Measurements from ENCODE around the gene HACD3.

Gene HACD3, protein sequence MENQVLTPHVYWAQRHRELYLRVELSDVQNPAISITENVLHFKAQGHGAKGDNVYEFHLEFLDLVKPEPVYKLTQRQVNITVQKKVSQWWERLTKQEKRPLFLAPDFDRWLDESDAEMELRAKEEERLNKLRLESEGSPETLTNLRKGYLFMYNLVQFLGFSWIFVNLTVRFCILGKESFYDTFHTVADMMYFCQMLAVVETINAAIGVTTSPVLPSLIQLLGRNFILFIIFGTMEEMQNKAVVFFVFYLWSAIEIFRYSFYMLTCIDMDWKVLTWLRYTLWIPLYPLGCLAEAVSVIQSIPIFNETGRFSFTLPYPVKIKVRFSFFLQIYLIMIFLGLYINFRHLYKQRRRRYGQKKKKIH

DNA sequence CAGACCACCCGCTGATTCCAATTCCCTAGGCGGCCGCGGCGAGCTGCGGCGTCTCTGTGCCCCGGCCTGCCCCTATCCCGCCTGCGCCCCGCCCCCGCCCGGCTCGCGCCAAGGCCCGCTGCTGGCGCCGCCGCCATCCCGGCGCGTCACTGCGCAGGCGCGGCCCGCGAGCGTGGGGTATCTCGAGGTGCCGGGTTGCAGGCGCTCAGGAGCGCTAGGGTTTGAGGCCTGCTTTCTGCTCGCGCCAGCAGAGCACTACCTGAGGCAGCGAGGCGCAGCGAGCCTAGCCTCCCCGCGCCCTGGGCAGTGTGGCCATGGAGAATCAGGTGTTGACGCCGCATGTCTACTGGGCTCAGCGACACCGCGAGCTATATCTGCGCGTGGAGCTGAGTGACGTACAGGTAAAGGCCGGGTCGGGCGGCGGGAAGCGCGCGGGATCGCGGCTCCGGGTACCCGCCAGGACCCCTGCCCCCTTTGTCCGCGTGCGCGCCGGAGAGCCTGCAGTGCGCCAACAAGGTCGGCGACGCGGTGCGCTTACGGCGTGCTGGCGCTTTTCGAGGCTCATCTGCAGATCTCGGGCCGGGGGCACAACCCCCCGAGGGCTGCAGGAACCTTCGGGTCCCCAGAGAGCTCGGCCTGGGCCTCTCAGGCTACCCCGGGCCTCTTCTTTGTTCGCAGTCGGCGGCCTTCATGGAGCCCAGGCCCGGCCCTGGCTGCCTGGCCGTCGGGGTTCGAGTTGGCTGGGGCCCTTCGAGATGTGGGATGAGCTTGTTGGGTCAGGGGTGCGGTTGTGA lies at the start of gene HACD3:
HACD3 (plus strand) TSS at position 146 of the 794 bp plus-strand sequence; CDS start at position 315, 169 bp downstream.
- H3K9me3 ChIP-seq (ENCODE audit: severe bottlenecking): no peaks in the 10 kb centered on the region
- ATAC-seq (ENCODE audit: low read depth): peak; percentile 89
- H3K4me1 ChIP-seq (ENCODE audit: insufficient read depth, poor library complexity, severe bottlenecking): peaks cover 36% of the 10 kb centered on the region
- H3K27ac ChIP-seq (ENCODE audit: poor library complexity, severe bottlenecking): peak within 1 kb of the TSS; percentile 53
- DNase-seq (ENCODE audit: low spot score): peak; percentile 86
- no peaks in the 10 kb centered on the region for H3K27me3 ChIP-seq (ENCODE audit: insufficient read depth, poor library complexity, severe bottlenecking)
- H3K4me3 ChIP-seq (ENCODE audit: severe bottlenecking): peak within 1 kb of the TSS; percentile 86
- TF ChIP-seq, protein P1, sequence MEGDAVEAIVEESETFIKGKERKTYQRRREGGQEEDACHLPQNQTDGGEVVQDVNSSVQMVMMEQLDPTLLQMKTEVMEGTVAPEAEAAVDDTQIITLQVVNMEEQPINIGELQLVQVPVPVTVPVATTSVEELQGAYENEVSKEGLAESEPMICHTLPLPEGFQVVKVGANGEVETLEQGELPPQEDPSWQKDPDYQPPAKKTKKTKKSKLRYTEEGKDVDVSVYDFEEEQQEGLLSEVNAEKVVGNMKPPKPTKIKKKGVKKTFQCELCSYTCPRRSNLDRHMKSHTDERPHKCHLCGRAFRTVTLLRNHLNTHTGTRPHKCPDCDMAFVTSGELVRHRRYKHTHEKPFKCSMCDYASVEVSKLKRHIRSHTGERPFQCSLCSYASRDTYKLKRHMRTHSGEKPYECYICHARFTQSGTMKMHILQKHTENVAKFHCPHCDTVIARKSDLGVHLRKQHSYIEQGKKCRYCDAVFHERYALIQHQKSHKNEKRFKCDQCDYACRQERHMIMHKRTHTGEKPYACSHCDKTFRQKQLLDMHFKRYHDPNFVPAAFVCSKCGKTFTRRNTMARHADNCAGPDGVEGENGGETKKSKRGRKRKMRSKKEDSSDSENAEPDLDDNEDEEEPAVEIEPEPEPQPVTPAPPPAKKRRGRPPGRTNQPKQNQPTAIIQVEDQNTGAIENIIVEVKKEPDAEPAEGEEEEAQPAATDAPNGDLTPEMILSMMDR (IDR thresholded peaks at IDR 0.05; ENCODE audit: poor library complexity, severe bottlenecking): no peak
- peaks cover 10% of the 10 kb centered on the region for H3K36me3 ChIP-seq (ENCODE audit: low read depth)

DNA sequence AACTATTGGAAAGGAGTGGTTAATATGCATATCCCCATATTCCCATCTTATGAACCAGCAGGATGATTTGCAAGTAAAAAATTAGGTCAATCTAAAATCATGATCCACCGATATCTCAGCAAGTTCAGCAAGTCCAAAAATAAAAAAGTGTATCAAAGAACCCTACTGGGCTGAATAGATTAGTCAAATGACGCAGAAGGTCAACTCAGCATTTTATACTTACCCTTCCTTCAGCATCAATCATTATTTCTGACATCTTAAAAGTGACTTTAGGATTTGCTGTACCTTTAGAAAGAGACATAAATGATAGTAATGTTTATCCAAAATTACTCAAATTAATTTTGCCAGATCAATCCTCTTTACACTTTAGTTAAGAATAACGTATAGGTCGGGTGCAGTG lies 45.4 kb upstream of the HACD3 start:
- Histone ChIP-seq H3K27ac (ENCODE audit: poor library complexity, severe bottlenecking) (no peak overlapping the region), H3K27me3 (ENCODE audit: insufficient read depth, poor library complexity, severe bottlenecking) (no peaks in the 10 kb centered on the region), H3K9me3 (ENCODE audit: severe bottlenecking) (no peaks in the 10 kb centered on the region), H3K4me1 (ENCODE audit: insufficient read depth, poor library complexity, severe bottlenecking) (no peaks in the 10 kb centered on the region), H3K36me3 (ENCODE audit: low read depth) (peaks cover 84% of the 10 kb centered on the region), H3K4me3 (ENCODE audit: severe bottlenecking) (no peak overlapping the region)
- no peak for DNase-seq (ENCODE audit: low spot score)
- no peak for ATAC-seq (ENCODE audit: low read depth)
- TF ChIP-seq, protein P1 (IDR thresholded peaks at IDR 0.05; ENCODE audit: poor library complexity, severe bottlenecking): no peak

DNA sequence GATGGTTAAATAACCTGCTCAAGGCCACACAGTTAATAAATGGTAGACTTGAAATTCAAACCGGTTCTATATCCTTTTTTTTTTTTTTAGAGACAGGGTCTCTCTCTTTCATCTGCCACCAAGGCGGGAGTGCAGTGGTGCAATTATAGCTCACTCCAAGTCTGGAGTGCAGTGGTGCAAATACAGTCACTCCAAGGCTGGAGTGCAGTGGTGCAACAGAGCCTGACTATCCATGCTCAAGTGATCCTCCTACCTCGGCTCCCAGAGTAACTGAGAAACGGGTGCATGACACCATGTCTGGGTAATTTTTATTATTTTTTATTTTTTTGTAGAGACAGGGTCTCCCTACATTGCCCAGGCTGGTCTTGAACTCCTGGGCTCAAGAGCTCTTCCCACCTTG lies 36.2 kb upstream of the HACD3 start:
- Histone ChIP-seq H3K36me3 (ENCODE audit: low read depth) (peaks cover 90% of the 10 kb centered on the region), H3K4me3 (ENCODE audit: severe bottlenecking) (no peak overlapping the region), H3K27ac (ENCODE audit: poor library complexity, severe bottlenecking) (no peak overlapping the region), H3K9me3 (ENCODE audit: severe bottlenecking) (no peaks in the 10 kb centered on the region), H3K27me3 (ENCODE audit: insufficient read depth, poor library complexity, severe bottlenecking) (no peaks in the 10 kb centered on the region), H3K4me1 (ENCODE audit: insufficient read depth, poor library complexity, severe bottlenecking) (no peaks in the 10 kb centered on the region)
- TF ChIP-seq, protein P1 (IDR thresholded peaks at IDR 0.05; ENCODE audit: poor library complexity, severe bottlenecking): no peak
- no peak for ATAC-seq (ENCODE audit: low read depth)
- DNase-seq (ENCODE audit: low spot score): no peak

DNA sequence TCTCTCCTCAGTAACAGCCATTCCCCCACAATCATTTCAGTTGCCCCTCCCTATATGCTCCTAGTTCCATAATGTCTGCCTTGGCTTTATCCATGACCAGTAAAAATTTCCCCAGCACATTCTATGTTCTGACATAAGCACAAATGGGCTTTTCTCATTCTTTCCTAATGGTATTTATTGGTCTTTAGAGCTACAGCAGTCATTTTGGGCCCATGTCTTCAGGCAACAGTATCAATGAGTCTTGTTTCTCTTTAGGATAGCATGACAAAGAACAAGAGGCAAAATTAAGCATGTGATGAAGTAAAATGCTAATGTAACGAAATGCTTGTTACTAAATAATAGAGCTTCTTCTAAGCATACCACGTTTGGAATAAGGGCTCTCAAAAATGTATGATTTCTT lies 20.9 kb upstream of the HACD3 start:
- Histone ChIP-seq H3K36me3 (ENCODE audit: low read depth) (peaks cover 85% of the 10 kb centered on the region), H3K27me3 (ENCODE audit: insufficient read depth, poor library complexity, severe bottlenecking) (no peaks in the 10 kb centered on the region), H3K4me1 (ENCODE audit: insufficient read depth, poor library complexity, severe bottlenecking) (no peaks in the 10 kb centered on the region), H3K27ac (ENCODE audit: poor library complexity, severe bottlenecking) (no peak overlapping the region), H3K9me3 (ENCODE audit: severe bottlenecking) (no peaks in the 10 kb centered on the region), H3K4me3 (ENCODE audit: severe bottlenecking) (no peak overlapping the region)
- ATAC-seq (ENCODE audit: low read depth) (no peak), DNase-seq (ENCODE audit: low spot score) (no peak)
- TF ChIP-seq, protein P1 (IDR thresholded peaks at IDR 0.05; ENCODE audit: poor library complexity, severe bottlenecking): no peak
